Fibroblast of skin of abdomen (primary cell): Measurements from ENCODE around the gene ATXN1.

Experiments
- DNase-seq: peaks from one replicate; pipeline ENCODE4 v3.0.0-alpha.2; 2013

The ATXN1 gene

GRCh38 chr6:16322666-16323312 is 438.5 kb downstream of the ATXN1 start:
- peak; percentile 89 for DNase-seq

GRCh38 chr6:16321826-16322225 is 439.4 kb downstream of the ATXN1 start:
- no peak for DNase-seq

- no peak for DNase-seq
Measured at GRCh38 chr6:16321341-16321710, 439.9 kb downstream of the ATXN1 start.

GRCh38 chr6:16320533-16321340 is 440.5 kb downstream of the ATXN1 start:
- peak; percentile 75 for DNase-seq

GRCh38 chr6:16319813-16320532 is 441.3 kb downstream of the ATXN1 start:
- peak; percentile 92 for DNase-seq

- no peak for DNase-seq
Measured at GRCh38 chr6:16318953-16319720, 442.1 kb downstream of the ATXN1 start.

- DNase-seq: peak; percentile 78
Measured at GRCh38 chr6:16318538-16318937, 442.7 kb downstream of the ATXN1 start.

GRCh38 chr6:16316741-16317251 is 444.5 kb downstream of the ATXN1 start:
- peak; percentile 54 for DNase-seq

GRCh38 chr6:16314296-16314695 is 447.0 kb downstream of the ATXN1 start:
- DNase-seq: no peak

GRCh38 chr6:16313732-16314131 is 447.5 kb downstream of the ATXN1 start:
- no peak for DNase-seq

- no peak for DNase-seq
Measured at GRCh38 chr6:16311763-16312162, 449.5 kb downstream of the ATXN1 start.

- no peak for DNase-seq
Measured at GRCh38 chr6:16306334-16306733, 454.9 kb downstream of the ATXN1 start.

- no peak for DNase-seq
Measured at GRCh38 chr6:16305788-16306187, 455.5 kb downstream of the ATXN1 start.

- DNase-seq: no peak
Measured at GRCh38 chr6:16305246-16305725, 456.0 kb downstream of the ATXN1 start.

- DNase-seq: no peak
Measured at GRCh38 chr6:16302721-16303552, 458.3 kb downstream of the ATXN1 start.

GRCh38 chr6:16301511-16301910 is 459.7 kb downstream of the ATXN1 start:
- DNase-seq: no peak

GRCh38 chr6:16299861-16300260 is 461.4 kb downstream of the ATXN1 start:
- no peak for DNase-seq

- no peak for DNase-seq
Measured at GRCh38 chr6:16296061-16296670, 465.1 kb downstream of the ATXN1 start.

GRCh38 chr6:16295471-16295870 is 465.8 kb downstream of the ATXN1 start:
- no peak for DNase-seq

- DNase-seq: no peak
Measured at GRCh38 chr6:16295060-16295459, 466.2 kb downstream of the ATXN1 start.

GRCh38 chr6:16294371-16294770 is 466.9 kb downstream of the ATXN1 start:
- no peak for DNase-seq
